NCI-H2081 (cell line): Measurements from ENCODE around the gene ZFR.
"Not testable (repeated sequence)": the region's sequence is repeated elsewhere in the genome, so short reads cannot be mapped to it uniquely, and the experiment has no call there.

ENCODE experiments used
- DNase-seq, 2 experiments: peaks; one replicate each; lab custom pipeline; 2025; lab: John Stamatoyannopoulos, UW

The ZFR gene

DNA sequence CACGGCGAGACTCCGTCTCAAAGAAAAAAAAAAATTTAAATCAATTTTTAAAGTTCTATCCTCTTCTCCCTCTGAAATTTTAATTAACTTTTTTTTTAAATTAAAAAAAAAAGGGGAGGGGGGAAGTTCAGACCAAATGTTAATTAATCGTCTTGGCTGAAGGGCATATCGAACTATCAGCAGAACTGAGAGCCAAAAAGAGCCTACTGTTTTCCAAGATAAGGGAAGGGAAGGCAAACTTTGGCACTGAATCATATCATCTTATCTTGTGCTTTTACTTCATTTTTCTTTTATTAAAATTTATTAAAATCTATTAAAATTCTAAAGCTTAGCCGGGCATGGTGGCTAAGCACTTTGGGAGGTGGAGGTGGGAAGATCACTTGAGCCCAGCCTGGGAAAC is 85.9 kb downstream of the ZFR start:
- no peak for DNase-seq

DNA sequence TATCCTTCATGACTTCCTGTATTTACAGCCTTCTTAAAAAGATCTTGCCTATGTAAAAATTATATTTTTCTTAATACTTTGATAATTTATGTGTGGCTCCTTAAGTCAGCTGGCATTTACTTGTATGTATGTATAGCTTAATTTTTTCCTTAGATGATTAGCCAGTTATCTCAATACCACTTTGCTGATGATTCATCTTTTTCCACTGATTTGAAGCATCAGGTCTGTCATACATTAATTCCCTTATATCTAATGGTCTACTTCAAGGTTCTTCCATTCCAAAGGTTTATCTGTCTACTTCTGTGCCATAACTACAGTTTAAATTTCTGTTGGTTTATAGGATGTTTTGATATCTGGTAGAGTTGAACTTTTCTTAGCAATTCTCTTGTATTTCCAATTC is 86.9 kb downstream of the ZFR start:
- DNase-seq: no peak

DNA sequence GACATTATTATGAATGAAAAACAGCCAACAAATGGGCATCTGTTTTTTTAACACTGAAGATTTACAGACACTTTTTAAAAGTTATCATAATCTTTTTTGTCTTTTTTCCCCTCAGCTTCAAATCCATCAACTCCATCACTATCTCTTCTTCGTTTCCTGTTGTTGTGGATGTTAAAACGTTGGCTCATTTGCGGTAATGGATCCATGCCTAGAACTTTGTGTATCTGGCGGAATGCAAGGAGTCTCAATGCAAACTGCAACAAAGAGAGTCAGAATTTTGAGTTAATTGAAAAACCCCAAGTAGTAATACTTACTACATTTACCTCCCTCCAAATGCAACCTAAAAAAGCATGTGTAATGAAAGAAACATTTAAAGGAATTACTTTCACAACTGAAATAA is 88.9 kb downstream of the ZFR start:
- no peak for DNase-seq

DNA sequence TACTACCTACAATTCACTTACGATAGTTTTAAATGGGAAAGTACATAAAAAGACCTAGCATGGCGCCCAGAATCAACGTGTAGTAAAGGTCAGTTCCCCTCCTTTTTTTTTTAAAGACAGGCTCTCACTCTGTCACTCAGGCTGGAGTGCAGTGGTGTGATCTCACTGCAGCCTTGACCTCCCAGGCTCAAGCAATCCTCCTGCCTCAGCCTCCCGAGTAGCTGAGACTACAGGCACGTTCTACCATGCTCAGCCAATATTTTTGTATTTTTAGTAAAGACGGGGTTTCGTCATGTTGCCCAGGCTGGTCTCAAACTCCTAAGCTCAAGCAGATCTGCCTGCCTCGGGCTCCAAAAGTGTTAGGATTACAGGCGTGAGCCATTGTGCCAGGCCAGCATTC is 91.1 kb downstream of the ZFR start:
- DNase-seq: no peak

- DNase-seq: no peak
Measured at GRCh38 chr5:32352685-32353084, 91.9 kb downstream of the ZFR start.

DNA sequence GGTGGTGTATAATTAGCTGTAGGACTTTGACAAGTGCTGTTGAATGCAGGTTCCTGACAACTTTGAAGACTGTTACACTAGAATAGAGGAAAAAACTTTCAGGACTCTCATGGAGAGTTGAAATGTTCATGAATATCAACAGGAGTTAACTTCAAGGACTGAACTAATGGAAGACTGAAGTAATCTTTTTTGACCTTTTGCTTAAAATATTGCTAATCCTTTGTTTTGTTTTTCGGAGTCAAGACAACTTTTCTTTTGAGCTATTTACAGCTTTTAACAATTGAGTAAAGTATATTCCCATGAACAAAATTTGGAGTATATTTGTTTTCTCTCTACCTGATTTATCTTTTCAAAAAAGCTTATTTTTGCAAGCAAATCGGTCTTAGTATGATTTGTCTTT is 97.7 kb downstream of the ZFR start:
- no peak for DNase-seq

- DNase-seq: no peak
Measured at GRCh38 chr5:32343058-32343672, 101.4 kb downstream of the ZFR start.

DNA sequence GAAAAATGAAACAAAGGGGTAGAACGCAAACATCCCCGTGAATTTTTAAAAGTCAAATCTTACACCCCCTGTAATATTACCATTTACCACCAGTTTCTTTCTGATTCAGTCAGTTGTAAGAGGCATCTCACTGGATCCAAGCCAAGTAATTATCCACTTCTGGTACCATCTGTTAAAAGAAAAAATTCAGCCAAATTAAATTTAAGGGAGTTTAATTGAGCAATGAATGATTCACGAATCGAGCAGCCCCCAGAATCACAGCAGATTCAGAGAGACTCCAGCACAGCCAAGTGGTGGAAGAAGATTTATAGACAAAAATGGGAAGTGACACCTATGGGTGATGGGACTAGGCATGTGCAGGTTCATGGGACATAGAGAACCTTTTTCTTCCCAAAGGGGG is 101.9 kb downstream of the ZFR start:
- DNase-seq: peak in 1 of 2 experiments; percentile 35

- DNase-seq: no peak
Measured at GRCh38 chr5:32339878-32340277, 104.7 kb downstream of the ZFR start.

- peak; percentile 23 to 62 for DNase-seq
Measured at GRCh38 chr5:32339198-32339597, 105.3 kb downstream of the ZFR start.

- DNase-seq: no peak
Measured at GRCh38 chr5:32332966-32333365, 111.6 kb downstream of the ZFR start.

DNA sequence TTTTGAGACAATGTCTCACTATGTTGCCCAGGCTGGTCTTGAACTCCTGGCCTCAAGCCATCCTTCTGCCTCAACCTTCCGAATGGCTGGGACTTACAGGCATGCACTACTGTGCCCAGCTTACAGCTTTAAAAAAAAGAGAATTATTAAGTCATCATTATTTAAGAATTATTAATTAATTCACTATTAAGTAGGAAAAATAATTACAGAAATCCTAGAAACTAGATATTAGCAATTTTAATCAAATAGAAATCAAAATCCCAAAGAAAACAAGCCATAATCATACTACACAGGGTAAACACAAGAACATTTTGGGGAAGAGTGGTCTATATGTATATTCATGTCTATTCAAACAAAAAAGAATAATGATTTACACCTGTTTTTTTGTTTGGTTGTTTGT is 112.2 kb downstream of the ZFR start:
- no peak for DNase-seq

GRCh38 chr5:32331935-32332274 is 112.6 kb downstream of the ZFR start:
- no peak for DNase-seq

GRCh38 chr5:32331217-32331934 is 113.2 kb downstream of the ZFR start:
- DNase-seq: no peak

GRCh38 chr5:32330126-32330971 is 114.2 kb downstream of the ZFR start:
- DNase-seq: no peak

- peak; percentile 51 to 65 for DNase-seq
Measured at GRCh38 chr5:32329395-32329834, 115.1 kb downstream of the ZFR start.

DNA sequence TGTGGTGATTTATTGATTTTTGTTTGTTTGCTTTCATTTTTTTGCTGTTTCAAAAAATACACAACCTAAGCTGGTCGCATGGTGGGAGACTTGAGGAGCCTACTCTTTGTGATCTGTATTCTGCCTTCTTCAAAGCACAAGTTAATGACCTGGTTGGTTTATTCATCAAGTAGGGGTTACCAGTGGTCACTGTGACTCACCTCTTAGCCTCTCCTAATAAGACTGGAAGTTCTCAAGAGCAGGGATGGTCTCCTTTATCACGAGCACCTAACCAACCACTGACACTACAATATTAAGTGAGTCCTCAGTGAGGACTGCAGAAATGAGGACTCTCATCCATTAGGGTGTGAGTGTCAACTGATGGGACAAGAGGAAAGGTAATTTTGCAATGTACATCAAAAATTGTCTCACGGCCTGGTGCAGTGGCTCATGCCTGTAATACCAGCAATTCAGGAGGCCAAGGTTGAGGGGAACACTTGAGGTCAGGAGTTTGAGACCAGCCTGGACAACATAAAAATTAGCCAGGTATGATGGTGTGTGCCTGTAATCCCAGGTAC is 118.2 kb downstream of the ZFR start:
- no peak for DNase-seq

- DNase-seq: no peak
Measured at GRCh38 chr5:32325616-32326015, 118.9 kb downstream of the ZFR start.

DNA sequence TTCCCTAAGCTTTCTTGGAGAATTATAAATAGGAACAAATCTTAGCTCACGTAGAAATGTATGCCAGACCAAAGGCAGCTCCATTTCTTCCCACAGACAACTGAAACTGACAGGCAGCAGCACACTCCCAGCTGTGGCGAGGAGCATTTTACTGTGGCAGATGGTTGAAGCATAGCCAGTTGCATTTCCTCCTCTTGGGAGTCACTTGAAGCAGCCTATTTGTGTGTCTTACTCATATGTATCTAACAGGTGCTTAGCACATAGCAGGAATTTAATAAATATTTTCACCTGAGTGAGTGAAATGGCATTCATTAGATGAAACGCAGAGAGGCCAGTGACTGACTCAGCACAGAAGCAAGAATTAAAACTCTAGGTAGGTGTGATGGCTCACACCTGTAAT is 119.5 kb downstream of the ZFR start:
- DNase-seq: no peak

DNA sequence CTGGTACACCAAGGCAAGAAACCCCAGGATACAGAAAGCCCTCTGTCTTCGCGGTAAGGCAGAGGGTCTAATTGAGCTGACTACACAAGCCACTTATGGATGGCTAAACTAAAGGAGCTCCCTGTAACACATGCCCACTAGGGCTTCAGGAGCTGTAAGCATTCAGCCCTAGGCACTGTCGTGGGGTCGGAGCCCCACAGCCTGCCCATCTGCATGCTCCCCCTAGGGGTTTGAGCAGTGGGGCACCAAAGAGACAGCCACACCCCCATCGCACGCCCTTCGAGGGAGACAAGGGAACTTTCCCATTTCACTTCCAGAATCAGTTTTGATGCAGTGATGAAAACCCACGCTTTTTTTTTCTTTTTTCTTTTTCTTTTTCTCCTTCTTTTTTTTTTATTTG is 120.8 kb downstream of the ZFR start:
- no peak for DNase-seq

GRCh38 chr5:32322882-32323281 is 121.7 kb downstream of the ZFR start:
- DNase-seq: no peak

GRCh38 chr5:32321787-32322186 is 122.8 kb downstream of the ZFR start:
- not testable (repeated sequence) for DNase-seq

DNA sequence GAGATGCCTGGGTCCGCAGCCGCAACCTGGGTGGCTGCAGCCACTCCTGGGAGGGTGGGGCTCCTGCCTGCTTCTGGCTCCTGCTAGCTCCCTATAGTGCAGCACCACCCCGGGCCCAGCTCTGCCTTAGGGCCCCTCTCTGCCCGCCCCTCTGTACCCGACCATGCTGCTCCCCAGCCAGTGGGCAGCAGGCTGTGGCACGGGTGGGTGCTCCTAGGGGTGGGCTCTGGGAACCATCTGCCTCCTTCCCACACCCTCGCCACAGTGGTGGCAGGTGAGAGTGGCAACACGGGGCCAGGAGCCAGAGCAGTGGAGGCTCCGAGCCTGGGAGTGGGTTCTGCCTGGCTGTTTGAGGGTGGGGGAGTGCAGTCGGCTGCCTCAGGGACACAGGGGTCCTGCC is 124.0 kb downstream of the ZFR start:
- DNase-seq: no peak
